B cell (primary cell): ENCODE results near the gene NOP9. TPM values are rescaled to one million over a fixed set of nuclear protein-coding genes. Genes with fewer than 3 reads are reported as not detected.

Source experiments
- ATAC-seq: fragments of 200-7000 bp; cut with Tn5 transposase; one replicate; pipeline ENCODE4 v1.10.0; 2021; ENCODE audit warnings: low read depth, mild to moderate bottlenecking, moderate number of reproducible peaks, moderate library complexity
- CTCF ChIA-PET: fragments of 350-600 bp; sonication (Branson Sonifier 250); formaldehyde crosslinking; loops from one replicate; lab custom pipeline; 2021; ENCODE audit warnings: antibody characterized with exemption, inconsistent platforms; lab: Charles Lee
- POLR2A ChIA-PET: fragments of 350-600 bp; sonication (Branson Sonifier 250); formaldehyde crosslinking; loops from one replicate; lab custom pipeline; 2021; ENCODE audit warnings: antibody characterized with exemption; lab: Charles Lee
- DNase-seq: peaks from one replicate; pipeline ENCODE4 v3.0.0; 2013
- H2AFZ ChIP-seq: 2 replicates; pipeline ENCODE4 v1.6.1; 2012; ENCODE audit warnings: mild to moderate bottlenecking, low read depth, low read length; ENCODE audit not compliant: insufficient read depth, poor library complexity, severe bottlenecking
- H3K27ac ChIP-seq, 2 donors: 1 replicate in 1 of 2; 2 replicates in 1 of 2; pipeline ENCODE4 v1.5.1; 2012 to 2013; ENCODE audit warnings: low read length in 2 of 2, mild to moderate bottlenecking in 2 of 2, moderate library complexity in 1 of 2
- H3K27me3 ChIP-seq, 4 experiments: fragments of 200-600 bp in 1 of 4; sonication (generic) in 1 of 4; replicated peaks in 1 of 4; 1 replicate in 2 of 4; 2 replicates in 2 of 4; pipeline versions ENCODE4 v1.6.1 to v1.7.0; 2013 to 2016; ENCODE audit warnings: low read length in 3 of 4, mild to moderate bottlenecking in 2 of 4, mixed read lengths in 1 of 4, moderate library complexity in 1 of 4; ENCODE audit not compliant: insufficient read depth in 4 of 4, control insufficient read depth in 3 of 4; ENCODE audit errors: control extremely low read depth in 1 of 4
- H3K36me3 ChIP-seq, 2 experiments: replicated peaks in 1 of 2; 1 replicate in 1 of 2; 2 replicates in 1 of 2; pipeline versions ENCODE4 v1.6.1 to v1.7.1; 2013; ENCODE audit warnings: low read length in 1 of 2; ENCODE audit not compliant: insufficient read depth in 2 of 2, control insufficient read depth in 1 of 2; ENCODE audit errors: control extremely low read depth in 1 of 2, extremely low read depth in 1 of 2
- H3K4me1 ChIP-seq, 2 donors: fragments of 200-600 bp in 1 of 2; sonication (generic) in 1 of 2; 1 replicate in 1 of 2; 2 replicates in 1 of 2; pipeline versions ENCODE4 v1.5.1 to v1.6.1; 2013 to 2017; ENCODE audit warnings: low read length in 2 of 2; ENCODE audit not compliant: control insufficient read depth in 2 of 2, insufficient read depth in 2 of 2
- H3K4me2 ChIP-seq: replicated peaks from 2 replicates; pipeline ENCODE3; 2012; ENCODE audit warnings: mild to moderate bottlenecking, low read depth, low read length; ENCODE audit not compliant: poor library complexity, severe bottlenecking
- H3K4me3 ChIP-seq, 5 experiments: fragments of 200-600 bp in 1 of 5; sonication (generic) in 1 of 5; 1 replicate in 3 of 5; 2 replicates in 2 of 5; pipeline versions ENCODE4 v1.5.1 to v1.7.0; 2011 to 2016; ENCODE audit warnings: low read length in 4 of 5, mild to moderate bottlenecking in 4 of 5, low read depth in 2 of 5, control low read depth in 1 of 5, moderate library complexity in 1 of 5; ENCODE audit not compliant: insufficient read depth in 1 of 5; ENCODE audit errors: control extremely low read depth in 1 of 5, extremely low read depth in 1 of 5
- H3K79me2 ChIP-seq: fragments of 200-600 bp; sonication (generic); one replicate; pipeline ENCODE4 v1.6.0; 2016; ENCODE audit warnings: low read length; ENCODE audit not compliant: control insufficient read depth, insufficient read depth
- H3K9ac ChIP-seq: fragments of 200-600 bp; sonication (generic); 2 replicates; pipeline ENCODE4 v1.6.1; 2017; ENCODE audit warnings: mild to moderate bottlenecking, low read length, moderate library complexity
- H3K9me3 ChIP-seq, 3 donors: one replicate each; pipeline versions ENCODE4 v1.6.1 to v1.7.1; 2013; ENCODE audit warnings: low read length in 2 of 3; ENCODE audit not compliant: control insufficient read depth in 2 of 3, insufficient read depth in 1 of 3; ENCODE audit errors: control extremely low read depth in 1 of 3
- H4K20me1 ChIP-seq: 2 replicates; pipeline ENCODE4 v1.6.0; 2012; ENCODE audit warnings: mild to moderate bottlenecking, low read length; ENCODE audit not compliant: insufficient read depth, control insufficient read depth, poor library complexity, severe bottlenecking
- H3K27ac Mint-ChIP-seq: one replicate; pipeline ENCODE4 v1.8.0; 2021; ENCODE audit warnings: mixed read lengths
- H3K27me3 Mint-ChIP-seq: one replicate; pipeline ENCODE4 v1.8.0; 2021; ENCODE audit warnings: mixed read lengths
- H3K4me1 Mint-ChIP-seq: one replicate; pipeline ENCODE4 v1.8.0; 2021; ENCODE audit warnings: mixed read lengths
- H3K4me3 Mint-ChIP-seq: one replicate; pipeline ENCODE4 v1.8.0; 2021; ENCODE audit warnings: mixed read lengths
- H3K9me3 Mint-ChIP-seq: one replicate; pipeline ENCODE4 v1.8.0; 2022; ENCODE audit warnings: mixed read lengths; ENCODE audit not compliant: insufficient read depth
- EZH2 ChIP-seq: IDR thresholded peaks from 2 replicates; pipeline ENCODE4 v1.6.1; 2012; ENCODE audit warnings: borderline replicate concordance, low read depth, mild to moderate bottlenecking, moderate library complexity, low read length; ENCODE audit not compliant: insufficient read depth, poor library complexity, severe bottlenecking
- WGBS: methylation state at CpG from one replicate; pipeline ENCODE4 v1.1.5; 2013; ENCODE audit warnings: missing lambda C conversion rate; ENCODE audit not compliant: insufficient coverage; 5-methylcytosine and 5-hydroxymethylcytosine counted together
- intact Hi-C: fragments of 100-400 bp; cut with micrococcal nuclease; formaldehyde crosslinking; loops from one replicate; pipeline ENCODE4 v1.10.0; 2022
- polyA plus RNA-seq: library from polyadenylated mRNA; depleted of rRNA; stranded (reverse); fragments of >200 nt; gene quantifications from 2 replicates; pipeline ENCODE4 v1.2.3, GENCODE V29; 2012
- total RNA-seq, 2 donors: library from RNA; stranded (reverse); fragments of 120-200 nt in 1 of 2; gene quantifications; 1 replicate in 1 of 2; 2 replicates in 1 of 2; pipeline versions ENCODE4 v1.2.3 to v1.2.4, GENCODE V29; 2013 to 2022
- TF ChIP-seq, protein P1 (sequence below): fragments of 200-600 bp; IDR thresholded peaks from one replicate; pipeline ENCODE4 v1.8.0; 2022; ENCODE audit warnings: antibody characterized with exemption, mild to moderate bottlenecking

NOP9 gene
- total and polyA plus RNA-seq, 2 donors (not counting 1 experiment from before 2014, with no cell fraction given), result 9.7 to 22.6 TPM

DNA sequence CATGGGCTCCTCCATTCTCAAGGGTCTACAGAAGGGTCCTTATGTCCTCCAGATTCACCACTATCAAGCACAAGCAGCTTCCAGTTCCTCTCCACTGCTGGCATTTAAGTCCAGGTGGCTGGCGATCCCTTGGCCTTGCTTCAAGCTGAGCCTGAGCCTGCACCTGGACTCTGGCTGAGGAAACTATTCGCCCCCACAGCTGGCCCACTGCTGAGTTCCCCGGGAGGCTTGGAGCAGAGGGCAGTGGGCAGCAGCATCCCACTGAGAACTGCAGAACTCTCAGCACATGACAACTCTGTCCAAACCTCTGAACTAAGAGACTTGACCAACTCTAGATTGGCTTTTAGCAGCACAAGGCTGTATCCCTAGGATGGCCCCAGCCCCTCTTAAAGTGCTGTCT is 16.9 kb upstream of the NOP9 start:
- intact Hi-C loops, result no loop called here
- POLR2A ChIA-PET, result interaction anchor here (1.5 kb wide), 1 partner anchor 12 kb away, joined by 3 read pairs; the partner anchor contains the start of gene RABGGTA
- ATAC-seq (no peak), DNase-seq (no peak)
- 98% methylated on average over 3 of the region's 3 CpGs for WGBS
- H3K4me3 ChIP-seq, result no peak overlapping the region
- H3K27me3 ChIP-seq, result no peaks in the 10 kb centered on the region
- peaks cover 32% of the 10 kb centered on the region for H3K79me2 ChIP-seq
- no peaks in the 10 kb centered on the region for H3K27me3 Mint-ChIP-seq
- H3K27ac Mint-ChIP-seq, result peak overlapping the region; percentile 26
- H2AFZ ChIP-seq, result no peak overlapping the region
- no peaks in the 10 kb centered on the region for H4K20me1 ChIP-seq
- no peak overlapping the region for H3K4me3 Mint-ChIP-seq
- no peaks in the 10 kb centered on the region for H3K9me3 Mint-ChIP-seq
- no peak overlapping the region for H3K27ac ChIP-seq
- TF ChIP-seq, protein P1, sequence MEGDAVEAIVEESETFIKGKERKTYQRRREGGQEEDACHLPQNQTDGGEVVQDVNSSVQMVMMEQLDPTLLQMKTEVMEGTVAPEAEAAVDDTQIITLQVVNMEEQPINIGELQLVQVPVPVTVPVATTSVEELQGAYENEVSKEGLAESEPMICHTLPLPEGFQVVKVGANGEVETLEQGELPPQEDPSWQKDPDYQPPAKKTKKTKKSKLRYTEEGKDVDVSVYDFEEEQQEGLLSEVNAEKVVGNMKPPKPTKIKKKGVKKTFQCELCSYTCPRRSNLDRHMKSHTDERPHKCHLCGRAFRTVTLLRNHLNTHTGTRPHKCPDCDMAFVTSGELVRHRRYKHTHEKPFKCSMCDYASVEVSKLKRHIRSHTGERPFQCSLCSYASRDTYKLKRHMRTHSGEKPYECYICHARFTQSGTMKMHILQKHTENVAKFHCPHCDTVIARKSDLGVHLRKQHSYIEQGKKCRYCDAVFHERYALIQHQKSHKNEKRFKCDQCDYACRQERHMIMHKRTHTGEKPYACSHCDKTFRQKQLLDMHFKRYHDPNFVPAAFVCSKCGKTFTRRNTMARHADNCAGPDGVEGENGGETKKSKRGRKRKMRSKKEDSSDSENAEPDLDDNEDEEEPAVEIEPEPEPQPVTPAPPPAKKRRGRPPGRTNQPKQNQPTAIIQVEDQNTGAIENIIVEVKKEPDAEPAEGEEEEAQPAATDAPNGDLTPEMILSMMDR, result no peak
- TF ChIP-seq EZH2, result no peak
- CTCF ChIA-PET, result interaction anchor here (1.0 to 7.1 kb wide), 6 partner anchors 11 to 68 kb away, joined by 3 to 93 read pairs (median 12); partner anchors contain the start of genes CIDEB, DHRS1, NOP9 and RABGGTA
- peaks cover 44% of the 10 kb centered on the region for H3K4me1 Mint-ChIP-seq
- H3K4me1 ChIP-seq, result peaks cover 28 to 48% of the 10 kb centered on the region in 2 donors
- H3K4me2 ChIP-seq, result no peak overlapping the region
- H3K36me3 ChIP-seq, result no peaks in the 10 kb centered on the region
- H3K9ac ChIP-seq, result no peak overlapping the region
- peaks cover 0 to 4% (median 0%) of the 10 kb centered on the region in 3 donors for H3K9me3 ChIP-seq

DNA sequence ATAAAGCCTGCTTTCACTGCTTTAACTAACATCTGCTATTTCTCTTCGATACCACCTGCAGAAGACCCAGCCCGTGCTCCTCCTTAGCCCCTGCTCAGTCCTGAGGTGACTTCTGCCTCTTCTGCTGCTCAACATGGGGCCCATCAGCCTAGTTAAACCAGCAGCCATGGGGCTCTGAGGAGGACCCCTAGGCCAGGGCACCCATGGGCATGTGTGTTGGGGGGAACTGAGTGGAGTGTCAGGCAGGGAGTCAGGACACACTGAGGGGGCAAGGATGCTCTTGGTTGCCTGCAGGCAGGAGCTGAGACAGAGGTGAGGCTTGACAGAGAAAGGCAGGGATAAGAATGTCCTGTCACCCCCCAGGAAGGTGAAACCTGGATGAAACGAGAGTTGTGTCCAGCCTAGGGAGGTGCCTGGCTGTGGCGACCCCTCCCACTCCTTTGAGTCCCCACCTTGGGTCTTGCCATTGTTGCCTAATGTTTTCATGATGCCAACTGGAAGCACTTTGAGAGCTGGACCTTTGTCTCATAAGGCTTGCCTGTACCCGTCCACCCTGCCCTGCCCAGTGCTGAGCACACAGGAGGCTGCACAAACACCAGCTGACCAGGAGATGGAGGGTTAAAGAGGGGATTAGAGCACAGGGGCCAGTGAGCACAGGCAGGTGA is 15.7 kb upstream of the NOP9 start:
- H3K27me3 Mint-ChIP-seq, result no peaks in the 10 kb centered on the region
- Histone ChIP-seq H3K9ac (no peak overlapping the region), H4K20me1 (no peaks in the 10 kb centered on the region), H3K4me3 (no peak overlapping the region), H3K27ac (no peak overlapping the region), H3K27me3 (no peaks in the 10 kb centered on the region), H3K36me3 (no peaks in the 10 kb centered on the region), H3K4me1 (peaks cover 16 to 36% of the 10 kb centered on the region in 2 donors), H3K4me2 (no peak overlapping the region), H2AFZ (no peak overlapping the region), H3K9me3 (no peaks in the 10 kb centered on the region), H3K79me2 (peaks cover 29% of the 10 kb centered on the region)
- H3K27ac Mint-ChIP-seq, result peak overlapping the region; percentile 23
- WGBS, result 98% methylated on average over 5 of the region's 5 CpGs
- TF ChIP-seq EZH2, result no peak
- TF ChIP-seq, protein P1, result no peak
- POLR2A ChIA-PET, result no interaction called here
- ATAC-seq, result no peak
- H3K4me1 Mint-ChIP-seq, result peaks cover 32% of the 10 kb centered on the region
- intact Hi-C loops, result no loop called here
- H3K4me3 Mint-ChIP-seq, result no peak overlapping the region
- CTCF ChIA-PET, result interaction anchor here (0.6 to 7.1 kb wide), 6 partner anchors 9 to 69 kb away, joined by 3 to 93 read pairs (median 4); partner anchors contain the start of genes CIDEB, DHRS1, NOP9 and RABGGTA
- H3K9me3 Mint-ChIP-seq, result no peaks in the 10 kb centered on the region
- no peak for DNase-seq
